GM21360 (cell line): ENCODE data around the gene RIOK3.
A peak's percentile ranks its signal among the peaks of the same experiment; 100 is the strongest.
"Not testable (repeated sequence)": the region's sequence is repeated elsewhere in the genome, so short reads cannot be mapped to it uniquely, and the experiment has no call there.

Source experiments
- ATAC-seq: cut with Tn5 transposase; IDR thresholded peaks from one replicate; pipeline ENCODE4 v1.9.1; 2021; ENCODE audit warnings: mild to moderate bottlenecking, moderate library complexity; ENCODE audit not compliant: unreplicated experiment

The RIOK3 gene, protein sequence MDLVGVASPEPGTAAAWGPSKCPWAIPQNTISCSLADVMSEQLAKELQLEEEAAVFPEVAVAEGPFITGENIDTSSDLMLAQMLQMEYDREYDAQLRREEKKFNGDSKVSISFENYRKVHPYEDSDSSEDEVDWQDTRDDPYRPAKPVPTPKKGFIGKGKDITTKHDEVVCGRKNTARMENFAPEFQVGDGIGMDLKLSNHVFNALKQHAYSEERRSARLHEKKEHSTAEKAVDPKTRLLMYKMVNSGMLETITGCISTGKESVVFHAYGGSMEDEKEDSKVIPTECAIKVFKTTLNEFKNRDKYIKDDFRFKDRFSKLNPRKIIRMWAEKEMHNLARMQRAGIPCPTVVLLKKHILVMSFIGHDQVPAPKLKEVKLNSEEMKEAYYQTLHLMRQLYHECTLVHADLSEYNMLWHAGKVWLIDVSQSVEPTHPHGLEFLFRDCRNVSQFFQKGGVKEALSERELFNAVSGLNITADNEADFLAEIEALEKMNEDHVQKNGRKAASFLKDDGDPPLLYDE

DNA sequence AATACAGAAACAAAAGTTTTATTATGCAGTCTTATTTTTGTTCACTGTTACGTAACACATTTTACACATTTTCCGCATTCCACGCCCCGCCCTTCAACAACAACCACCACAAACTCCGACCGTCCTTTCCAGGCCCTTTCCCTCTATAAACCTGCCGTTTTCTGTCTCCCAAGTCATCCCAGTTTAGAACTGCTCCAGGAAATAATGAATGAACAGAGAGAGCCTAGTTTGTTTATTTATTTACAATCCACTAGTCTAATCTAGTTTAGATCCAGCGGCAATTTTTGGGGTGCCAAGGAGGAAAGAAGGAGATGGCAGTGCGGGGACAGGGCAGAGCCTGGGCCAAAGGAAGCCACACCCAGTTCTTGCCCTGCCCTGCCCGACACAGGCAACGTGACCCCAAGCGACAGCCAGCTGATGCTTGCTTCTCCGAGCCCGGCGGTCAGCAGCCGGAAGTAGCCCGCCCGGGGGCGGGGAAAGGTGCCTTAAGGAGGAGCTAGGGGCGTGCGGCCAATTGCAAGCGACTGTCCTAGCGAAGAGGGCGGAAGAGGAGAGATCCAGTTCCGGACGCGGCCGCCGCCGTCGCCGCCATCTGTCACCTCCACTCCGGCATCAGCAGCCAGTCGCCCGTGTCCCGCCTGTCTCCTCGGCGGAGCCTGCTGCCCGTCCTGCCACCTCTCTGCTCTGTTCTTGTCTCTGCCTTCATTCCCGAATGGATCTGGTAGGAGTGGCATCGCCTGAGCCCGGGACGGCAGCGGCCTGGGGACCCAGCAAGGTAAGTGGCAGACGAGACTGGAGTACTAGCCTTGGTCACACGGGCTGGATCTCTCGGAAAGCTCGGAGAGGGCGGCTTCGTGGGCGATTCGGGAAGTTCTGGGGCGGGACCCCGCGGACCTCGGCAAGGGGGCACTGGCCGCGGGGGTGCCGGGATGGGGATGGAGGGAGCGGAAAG is at the start of gene RIOK3:
Gene RIOK3 (plus strand): TSS at position 560 of the 952 bp plus-strand sequence. CDS start 153 bp downstream, at position 713.
- peak; percentile 94 for ATAC-seq

DNA sequence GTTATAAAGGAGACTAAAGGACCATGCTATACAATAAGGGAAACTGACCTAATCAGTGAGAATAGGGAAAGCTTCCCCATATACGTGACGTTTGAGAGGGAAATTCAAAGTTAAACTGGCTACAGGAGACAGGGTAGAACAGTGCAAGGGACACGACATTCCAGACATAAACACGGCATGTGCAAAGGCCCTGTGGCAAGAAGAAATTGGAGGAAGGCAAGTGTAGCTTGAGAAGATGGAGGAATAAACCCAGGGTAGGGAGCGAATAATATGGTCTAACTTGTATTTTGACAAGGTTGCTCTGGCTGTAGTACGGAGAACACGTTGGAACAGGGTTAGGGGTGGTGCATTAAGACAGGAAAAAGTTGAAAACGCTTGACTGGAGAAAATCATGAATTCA is 49.8 kb upstream of the RIOK3 start:
- no peak for ATAC-seq

DNA sequence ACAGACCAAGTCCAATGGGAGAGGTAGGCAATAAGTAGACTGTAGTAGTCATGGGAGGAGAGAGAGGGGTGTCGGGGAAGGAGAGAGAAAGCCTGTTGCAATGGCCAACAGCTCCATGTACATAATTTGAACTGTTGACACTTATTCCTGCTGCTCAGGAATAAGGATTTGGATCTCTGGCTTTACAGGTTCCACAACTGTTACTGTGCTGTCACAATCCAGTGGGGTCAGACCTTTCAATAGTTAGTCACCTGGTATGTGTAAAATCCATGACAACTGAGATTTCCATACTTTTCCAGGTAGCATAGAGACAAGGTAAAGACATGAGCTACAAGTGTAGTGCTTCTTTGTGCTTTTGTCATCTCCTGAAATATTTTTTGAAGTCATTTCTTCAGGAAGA is 47.5 kb upstream of the RIOK3 start:
- ATAC-seq, result no peak

DNA sequence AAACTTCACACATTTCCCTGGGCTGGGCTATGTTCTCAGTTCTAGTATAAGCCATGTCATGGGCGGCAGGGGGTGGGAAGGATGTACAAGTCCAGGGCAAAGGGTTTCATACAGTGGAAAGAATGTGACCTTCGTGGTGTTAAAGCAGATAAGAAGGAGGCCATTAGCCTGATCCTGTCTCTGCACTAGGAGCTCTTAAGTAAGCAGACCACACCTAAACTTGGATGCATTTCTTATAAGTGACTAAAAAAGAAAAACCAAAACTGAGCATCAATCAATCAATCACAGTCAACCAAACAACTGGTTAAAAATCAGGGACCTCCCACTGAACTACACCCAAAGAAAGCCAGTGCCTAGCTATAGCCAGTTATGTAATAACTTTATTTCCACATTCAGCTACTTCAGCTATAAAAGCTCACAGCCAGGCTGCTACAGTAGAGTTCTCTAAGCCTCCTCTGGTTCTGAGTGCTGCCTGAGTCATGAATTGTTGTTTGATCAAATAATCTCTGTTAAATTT is 46.8 kb upstream of the RIOK3 start:
- ATAC-seq, result no peak

DNA sequence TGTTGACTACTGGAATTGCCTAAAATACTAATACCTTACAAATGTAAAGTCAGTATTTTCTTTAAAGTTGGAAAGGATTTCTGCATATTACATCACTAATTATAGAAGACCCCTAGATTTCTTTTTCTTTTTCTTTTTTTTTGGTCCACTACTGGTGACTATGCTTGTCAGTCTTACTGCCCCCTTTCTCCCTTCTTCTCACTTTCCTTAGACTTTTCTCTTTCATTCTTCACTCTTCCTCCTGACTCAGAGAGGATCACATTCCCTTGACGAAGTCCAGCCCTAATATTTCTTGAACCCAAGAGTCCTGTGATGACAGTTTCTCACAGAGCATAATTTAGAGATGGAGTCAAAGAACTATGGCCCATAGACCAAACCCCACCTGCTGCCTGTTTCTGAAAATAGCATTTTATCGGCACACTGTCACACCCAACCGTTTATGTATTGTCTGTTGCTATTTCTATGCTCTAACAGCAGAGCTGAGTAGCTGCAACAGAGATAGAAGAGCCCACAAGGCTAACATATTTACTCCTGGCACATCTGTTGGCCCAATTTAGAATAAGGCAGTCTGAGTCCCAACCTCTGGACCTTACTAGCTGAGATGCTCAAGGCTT is 40.6 kb upstream of the RIOK3 start:
- no peak for ATAC-seq

DNA sequence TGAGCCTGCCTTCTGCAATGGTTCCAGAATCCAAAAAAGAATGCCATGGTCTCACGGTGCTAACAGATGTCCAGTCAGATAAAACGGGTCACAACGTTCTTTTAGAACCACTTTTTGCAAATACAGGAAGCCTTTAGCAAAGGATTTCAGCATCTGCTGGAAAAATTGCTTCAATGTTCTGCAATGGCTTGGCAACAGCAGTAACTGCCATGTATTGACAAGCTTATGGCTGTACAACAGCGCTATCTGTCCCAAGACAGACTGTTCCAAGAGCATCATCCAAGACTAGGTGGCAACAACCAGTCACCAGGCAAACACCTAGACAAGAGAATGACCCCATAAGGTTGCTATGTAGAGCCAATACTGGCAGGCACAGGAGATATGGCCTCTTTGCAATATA is 37.6 kb upstream of the RIOK3 start:
- ATAC-seq, result no peak

DNA sequence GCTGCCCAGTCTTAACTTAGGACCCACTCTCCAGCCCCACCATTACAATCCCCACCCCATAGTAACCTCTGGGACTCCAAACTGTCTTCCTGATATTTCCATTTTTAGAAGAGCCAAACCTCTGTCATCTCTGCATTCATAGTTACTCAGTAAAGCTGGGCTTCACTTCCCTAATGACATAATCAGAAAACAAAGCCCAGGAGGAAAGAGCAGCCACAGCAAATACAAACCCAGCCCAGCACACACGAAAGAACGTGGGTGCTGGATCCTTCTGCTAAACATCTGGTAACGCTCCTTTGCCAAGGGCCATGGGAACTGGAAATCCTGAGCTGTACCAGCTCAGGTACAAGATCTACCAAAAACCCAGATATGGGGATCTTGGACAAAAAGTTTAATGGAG is 36.8 kb upstream of the RIOK3 start:
- no peak for ATAC-seq

DNA sequence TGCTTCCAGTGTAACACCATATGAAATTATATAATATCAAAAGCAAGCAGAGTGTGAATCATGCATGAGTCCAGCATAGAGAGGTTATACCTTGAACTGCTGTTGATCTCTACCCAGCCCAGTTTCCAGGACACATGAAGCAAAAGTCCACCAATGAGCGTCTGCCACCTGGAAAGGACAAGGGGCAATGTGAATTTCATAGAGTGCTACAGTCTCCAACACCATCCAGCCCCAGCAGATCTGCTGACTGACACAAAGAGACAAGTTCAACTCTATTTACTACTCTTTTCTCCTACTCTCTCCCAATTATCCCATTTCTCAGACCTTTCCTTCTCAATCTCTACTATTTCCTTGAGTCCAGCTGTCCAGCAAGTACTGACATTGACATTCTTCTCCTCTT is 31.8 kb upstream of the RIOK3 start:
- no peak for ATAC-seq

DNA sequence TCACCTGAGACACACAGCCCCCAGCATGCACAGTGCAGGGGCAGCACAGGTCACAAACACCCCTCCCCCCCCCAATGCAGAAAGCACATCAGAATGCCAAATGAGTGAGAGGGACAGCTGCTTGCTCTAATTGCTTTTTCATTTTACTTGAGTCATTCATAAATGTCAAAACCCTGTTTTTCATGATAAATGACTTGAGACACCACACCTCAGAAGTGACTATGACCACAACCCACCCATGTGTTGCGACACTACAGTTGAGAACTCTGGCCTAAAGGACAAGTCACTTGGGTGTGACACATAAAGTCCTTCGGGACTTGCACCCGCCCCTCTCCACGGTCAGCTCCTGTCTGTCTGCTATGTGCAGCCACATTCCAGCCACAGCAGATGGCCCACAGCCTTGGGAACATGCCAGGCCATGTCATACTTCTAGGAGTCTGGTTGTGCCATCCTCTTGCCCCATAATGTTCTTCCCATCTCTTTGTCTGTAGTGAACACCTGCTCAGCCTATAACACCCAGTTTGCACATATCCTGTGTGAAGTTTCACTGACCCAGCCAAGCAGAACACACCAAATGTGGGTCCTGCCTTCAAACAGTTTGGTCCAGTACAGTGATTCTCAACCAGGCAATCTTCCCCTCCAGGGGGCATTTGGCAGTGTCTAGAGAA is 30.2 kb upstream of the RIOK3 start:
- ATAC-seq, result peak; percentile 86

DNA sequence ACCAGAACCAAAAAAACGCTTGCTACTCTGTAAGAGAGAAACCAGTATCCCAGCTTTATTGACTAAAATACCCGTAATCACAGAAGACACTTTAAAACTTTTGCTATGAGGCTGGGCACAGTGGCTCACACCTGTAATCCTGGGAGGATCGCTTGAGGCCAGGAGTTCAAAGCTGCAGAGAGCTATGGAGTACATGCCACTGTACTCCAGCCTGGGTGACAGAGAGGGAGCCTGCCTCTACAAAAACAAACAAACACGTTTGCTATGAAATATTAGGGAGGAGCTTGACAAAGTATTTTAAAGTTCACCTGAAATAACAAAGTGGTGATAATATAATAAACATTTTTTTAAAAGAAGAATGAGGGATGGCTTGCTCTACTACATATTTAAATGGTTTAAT is 28.5 kb upstream of the RIOK3 start:
- no peak for ATAC-seq

DNA sequence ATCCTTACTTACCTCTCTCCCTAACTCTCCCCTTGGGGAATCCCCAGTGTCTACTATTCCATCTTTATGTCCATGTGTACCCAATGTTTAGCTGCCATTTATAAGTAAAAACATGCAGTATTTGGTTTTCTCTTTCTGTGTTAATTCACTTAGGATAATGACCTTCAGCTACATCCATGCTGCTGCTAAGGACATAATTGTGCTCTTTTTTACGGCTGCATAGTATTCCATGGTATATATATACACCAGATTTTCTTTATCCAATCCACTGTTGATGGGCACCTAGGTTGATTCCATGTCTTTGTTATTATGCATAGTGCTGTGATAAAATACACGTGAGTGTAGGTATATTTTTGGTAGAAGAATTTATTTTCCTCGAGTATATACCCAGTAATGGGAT is 24.3 kb upstream of the RIOK3 start:
- ATAC-seq, result no peak

DNA sequence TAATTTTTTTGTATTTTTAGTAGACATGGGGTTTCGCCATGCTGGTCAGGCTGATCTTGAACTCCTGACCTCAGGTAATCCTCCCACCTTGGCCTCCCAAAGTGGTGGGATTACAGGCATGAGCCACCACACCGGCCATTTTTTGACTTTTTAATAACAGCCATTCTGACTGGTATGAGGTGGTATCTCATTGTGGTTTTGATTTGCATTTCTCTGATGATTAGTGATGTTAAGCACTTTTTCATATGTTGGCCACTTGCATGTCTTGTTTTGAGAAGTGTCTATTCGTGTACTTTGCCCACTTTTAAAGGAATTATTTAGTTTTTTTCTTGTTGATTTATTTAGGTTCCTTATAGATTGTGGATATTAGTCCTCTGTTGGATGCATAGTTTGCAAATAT is 23.5 kb upstream of the RIOK3 start:
- ATAC-seq, result not testable (repeated sequence)

DNA sequence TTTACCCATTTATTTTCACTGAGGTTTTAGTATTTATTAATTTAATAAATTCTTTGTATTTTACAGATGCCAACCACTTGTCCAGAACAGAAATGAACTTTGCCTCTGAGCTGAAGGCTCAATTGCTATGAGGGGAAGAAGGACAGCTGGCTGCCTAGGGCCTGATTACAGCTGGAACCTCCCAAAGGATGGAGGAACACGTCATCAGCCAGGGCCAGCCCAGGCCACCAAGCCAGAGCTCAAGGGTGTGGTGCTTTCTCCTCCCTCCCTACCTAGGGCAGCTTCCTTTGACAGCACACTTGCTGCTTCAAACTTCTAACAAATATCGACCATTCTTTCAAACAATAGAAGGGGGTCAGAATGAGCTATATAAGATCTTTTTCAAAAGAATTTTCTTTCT is 19.7 kb upstream of the RIOK3 start:
- no peak for ATAC-seq

DNA sequence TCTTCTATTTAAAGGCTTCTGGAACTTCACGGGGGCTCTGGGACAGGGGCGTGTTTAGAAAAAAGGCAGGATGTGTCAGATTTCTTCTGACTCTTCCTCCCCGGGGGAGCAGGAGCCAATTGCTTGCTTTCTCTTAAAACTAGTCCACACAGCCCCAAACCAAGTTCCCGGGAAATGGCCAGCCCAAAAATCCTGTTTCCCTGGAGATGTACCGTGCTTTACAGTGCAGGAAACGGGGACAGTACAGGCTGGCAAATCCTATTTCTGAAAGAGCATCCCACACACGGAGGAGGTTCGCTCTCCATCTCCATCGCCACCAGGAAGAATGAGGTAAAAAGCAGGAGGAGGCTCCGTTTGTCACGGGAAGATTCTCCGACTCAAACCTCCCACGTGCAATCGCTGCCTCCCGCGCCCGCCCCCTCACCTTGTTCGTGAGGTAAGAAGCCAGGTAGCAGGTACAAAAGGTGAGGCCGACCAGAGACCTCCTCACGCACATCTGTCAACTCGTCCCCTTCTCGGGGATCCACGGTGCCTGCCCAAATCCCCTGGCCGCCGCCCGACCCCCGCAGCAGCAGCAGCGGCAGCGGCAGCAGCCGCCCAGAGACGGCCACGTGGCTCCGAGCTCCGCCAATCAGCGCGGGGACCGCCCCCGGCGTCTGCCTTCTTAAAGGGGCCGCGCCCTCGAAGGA is 15.6 kb upstream of the RIOK3 start:
- ATAC-seq, result peak; percentile 95

DNA sequence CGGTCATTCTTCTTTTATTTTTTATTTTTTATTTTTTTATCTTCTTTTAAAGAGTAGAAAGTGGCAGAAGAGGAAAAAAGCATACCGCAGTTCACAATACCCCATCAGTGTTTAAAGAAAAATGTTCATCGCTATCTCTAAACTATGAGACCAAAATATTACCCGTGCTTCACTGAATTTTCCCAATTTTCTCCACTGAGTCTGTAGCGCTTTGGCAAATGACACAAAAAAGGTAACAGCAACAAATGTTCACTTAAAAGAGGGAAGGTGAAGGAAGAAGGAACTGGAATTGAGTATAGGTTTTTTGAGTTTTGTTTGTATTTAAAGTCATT is 15.1 kb upstream of the RIOK3 start:
- no peak for ATAC-seq

DNA sequence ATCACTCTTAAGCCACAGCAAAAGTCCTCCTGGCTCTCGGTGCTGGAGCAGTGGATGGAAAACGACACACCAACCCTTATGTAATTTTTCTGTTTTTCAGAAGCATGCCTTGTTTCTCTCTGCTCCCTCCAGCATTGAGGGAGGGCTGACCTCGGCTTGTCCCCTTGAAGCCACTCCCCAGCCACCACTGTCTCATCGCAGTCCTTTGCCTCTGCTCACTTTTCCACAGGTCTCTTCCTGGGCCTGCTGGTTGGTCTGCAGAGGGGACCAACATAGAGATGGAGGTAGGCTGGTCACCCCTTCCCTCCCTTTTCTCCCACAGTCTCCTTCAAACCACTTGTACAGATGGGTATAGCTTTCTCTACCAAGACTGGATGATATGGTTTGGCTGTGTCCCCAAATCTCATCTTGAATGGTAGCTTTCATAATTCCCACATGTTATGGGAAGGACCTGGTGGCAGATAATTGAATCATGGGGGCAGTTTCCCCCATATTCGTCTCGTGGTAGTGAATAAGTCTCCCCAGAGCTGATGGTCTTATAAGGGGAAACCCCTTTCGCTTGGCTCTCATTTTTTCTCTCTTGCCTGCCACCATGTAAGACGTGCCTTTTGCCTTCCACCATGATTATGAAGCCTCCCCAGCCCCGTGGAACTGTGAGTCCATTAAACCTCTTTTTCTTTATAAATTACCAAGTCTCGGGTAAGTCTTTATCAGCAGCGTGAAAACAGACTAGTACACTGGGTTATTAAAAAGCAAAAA is 14.3 kb upstream of the RIOK3 start:
- ATAC-seq, result no peak

DNA sequence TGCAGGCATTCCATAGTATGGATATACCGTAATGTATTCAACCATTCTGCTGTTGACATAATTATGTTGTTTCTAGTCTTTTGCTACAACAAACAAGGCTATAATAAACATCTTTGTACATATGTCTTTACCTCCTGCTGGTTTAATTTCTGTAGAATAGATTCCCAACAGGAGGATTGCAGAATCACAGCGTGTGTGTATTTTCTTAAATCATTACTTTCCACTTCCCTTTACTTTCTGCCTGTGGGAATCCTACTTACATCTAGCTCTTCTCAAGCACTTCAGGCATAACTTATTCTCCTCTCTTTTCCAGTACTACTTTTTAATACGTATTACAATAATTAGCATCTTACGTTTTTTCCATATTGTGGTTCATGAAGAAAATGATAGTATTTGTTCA is 13.0 kb upstream of the RIOK3 start:
- ATAC-seq, result no peak

DNA sequence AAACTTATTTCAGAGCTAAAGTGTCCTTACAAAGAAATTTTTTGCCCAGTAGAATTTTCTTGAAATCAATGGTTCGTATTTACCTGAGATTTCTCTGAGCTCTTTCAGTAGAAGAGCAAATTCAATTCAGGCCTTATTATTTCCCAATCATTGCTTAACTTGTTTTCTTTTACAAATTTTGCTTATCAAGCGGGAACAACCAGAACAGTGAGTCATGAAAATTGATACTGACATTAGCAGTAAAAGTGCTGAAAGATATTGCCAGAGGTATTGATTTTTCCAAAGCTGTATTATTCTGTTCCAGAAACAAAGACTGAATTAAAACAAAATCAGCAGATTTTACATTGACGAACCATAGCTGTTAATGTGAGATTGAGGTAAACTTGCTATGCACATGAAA is 10.1 kb upstream of the RIOK3 start:
- ATAC-seq, result no peak

DNA sequence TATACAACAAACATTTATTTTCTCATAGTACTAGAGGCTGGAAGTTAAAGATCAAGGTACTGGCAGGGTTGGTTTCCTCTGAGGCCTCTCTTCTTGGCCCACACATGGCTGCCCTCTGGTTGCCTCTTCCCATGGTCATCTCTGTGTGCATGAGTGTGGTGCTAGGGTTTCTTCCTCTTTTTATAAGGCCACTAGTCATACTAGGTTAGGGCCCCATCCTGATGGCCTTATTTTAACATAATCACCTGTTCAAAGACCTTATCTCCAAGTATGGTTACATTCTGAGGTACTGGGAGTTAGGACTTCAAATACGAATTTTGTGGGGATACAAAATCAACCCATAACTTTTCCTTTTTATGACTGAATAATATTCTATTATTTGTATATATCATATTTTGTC is 4.8 kb upstream of the RIOK3 start:
- ATAC-seq, result no peak
